GM12873 (cell line): ENCODE results near the gene MCEMP1.

Source experiments
- TF ChIP-seq, protein P1 (sequence below): IDR thresholded peaks from 2 replicates; pipeline ENCODE4 v1.5.1; 2012; ENCODE audit warnings: low read depth, mild to moderate bottlenecking, moderate library complexity, low read length, control low read depth; ENCODE audit not compliant: insufficient read depth; ENCODE audit errors: missing control alignments

MCEMP1 gene

DNA sequence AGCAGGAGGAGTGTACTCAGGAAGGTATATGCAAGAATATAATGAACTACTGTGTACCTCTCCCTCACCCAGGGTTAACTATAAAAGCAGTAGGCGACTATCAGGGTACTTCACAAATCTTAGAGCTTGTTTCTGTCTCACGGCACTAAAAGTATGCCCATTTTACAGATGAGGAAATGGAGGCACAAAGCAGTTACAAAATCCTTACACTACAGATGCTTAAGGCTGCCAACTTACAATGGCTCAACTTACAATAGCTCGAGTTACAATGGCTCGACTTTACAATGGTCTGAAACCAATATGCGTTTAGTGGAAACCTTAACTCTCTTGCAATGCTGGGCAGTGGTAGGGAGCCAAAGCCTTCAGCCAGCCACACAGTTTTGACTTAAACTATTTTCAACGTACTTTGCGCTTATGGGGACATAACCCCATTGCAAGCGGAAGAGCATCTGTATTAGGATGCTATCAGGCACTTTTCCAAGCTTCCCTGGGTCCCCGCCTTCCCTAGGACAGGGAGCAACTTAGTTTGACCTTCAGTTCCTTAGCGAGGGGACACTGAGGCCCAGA is 20.9 kb downstream of the MCEMP1 start:
- TF ChIP-seq, protein P1, sequence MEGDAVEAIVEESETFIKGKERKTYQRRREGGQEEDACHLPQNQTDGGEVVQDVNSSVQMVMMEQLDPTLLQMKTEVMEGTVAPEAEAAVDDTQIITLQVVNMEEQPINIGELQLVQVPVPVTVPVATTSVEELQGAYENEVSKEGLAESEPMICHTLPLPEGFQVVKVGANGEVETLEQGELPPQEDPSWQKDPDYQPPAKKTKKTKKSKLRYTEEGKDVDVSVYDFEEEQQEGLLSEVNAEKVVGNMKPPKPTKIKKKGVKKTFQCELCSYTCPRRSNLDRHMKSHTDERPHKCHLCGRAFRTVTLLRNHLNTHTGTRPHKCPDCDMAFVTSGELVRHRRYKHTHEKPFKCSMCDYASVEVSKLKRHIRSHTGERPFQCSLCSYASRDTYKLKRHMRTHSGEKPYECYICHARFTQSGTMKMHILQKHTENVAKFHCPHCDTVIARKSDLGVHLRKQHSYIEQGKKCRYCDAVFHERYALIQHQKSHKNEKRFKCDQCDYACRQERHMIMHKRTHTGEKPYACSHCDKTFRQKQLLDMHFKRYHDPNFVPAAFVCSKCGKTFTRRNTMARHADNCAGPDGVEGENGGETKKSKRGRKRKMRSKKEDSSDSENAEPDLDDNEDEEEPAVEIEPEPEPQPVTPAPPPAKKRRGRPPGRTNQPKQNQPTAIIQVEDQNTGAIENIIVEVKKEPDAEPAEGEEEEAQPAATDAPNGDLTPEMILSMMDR: no peak

DNA sequence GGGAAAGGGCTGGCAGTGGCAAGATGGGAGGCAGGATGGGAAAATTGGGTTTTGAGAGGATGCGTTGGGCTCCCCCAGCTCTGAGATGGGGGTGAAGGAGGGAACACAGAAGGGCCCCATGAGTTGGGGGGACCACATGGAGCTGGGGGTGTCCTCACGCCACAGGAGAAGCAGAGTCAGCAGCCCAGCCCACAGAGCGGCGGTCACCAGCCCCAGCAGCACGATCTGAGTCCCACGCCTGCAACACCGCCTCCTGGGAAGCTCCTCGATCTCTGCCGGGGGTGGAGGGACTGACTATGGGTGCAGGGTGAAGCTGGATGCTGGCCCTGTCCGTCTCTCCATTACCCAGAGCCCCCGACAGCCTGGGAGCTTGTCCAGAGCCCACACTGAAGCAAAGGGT is 21.7 kb downstream of the MCEMP1 start:
- TF ChIP-seq, protein P1: no peak

DNA sequence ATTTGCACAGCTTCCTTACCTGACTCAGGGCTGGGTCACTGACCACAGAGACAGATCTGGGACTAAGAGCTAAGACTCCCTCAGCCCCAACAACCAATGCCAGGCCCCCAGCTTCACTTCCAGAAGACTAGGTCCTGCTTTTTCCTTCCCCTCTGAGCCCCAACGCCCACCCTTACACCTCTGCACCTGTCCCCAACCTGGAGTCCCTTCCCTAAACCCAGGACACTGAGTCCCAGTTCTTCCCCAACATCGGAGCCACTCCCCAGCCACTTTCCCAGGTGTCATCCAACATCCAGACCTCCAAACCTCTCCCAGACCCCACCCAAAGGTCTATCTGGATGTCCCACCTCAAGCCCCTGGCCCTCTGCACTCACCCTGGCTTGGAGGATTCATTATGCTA is 22.1 kb downstream of the MCEMP1 start:
- TF ChIP-seq, protein P1: no peak

DNA sequence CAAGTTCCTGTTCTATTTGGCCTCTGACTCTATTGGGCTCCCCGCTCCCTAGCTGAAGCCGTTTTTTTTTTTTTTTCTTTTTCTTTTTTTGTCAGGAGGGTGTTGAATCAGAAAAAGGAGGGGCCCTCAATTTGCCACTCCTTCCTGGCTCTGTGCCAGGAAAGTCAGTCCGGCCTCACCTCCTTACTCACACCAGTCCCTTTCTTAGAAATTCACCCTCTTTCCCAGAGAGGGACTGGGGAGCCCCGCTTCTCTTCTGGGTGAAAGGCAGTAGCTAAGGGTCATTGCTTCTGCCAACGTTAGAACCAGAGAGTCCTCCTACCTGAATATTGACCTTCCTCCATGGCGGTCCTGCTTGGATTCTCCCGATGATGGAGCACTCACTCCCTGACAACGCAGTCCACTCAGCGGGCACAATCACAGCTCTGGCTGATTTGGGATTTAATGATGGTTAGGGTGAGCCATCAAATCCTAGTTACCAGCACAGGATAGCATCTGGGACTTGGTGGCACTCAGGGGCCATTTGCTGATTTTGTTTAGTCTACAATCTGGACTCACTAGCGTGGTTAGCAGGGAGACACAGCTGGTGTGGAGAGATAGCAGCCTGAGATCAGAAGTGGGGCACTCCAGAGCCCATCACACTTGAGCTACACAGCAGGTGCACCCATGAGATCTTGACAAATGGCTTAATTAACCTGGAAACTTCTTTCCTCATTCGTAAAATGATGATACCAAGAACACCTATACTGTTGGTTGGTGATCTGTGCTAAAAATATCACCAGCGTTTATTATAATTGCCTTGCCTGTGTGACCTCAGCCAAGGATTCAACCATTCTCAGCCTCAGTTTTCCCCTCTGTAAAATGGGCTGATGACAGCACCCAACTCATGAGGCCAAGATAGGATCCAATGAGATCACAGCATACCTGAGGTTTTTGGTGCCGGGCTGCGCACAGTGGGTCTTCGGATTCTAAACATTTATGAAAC is 22.8 kb downstream of the MCEMP1 start:
- TF ChIP-seq, protein P1: no peak

DNA sequence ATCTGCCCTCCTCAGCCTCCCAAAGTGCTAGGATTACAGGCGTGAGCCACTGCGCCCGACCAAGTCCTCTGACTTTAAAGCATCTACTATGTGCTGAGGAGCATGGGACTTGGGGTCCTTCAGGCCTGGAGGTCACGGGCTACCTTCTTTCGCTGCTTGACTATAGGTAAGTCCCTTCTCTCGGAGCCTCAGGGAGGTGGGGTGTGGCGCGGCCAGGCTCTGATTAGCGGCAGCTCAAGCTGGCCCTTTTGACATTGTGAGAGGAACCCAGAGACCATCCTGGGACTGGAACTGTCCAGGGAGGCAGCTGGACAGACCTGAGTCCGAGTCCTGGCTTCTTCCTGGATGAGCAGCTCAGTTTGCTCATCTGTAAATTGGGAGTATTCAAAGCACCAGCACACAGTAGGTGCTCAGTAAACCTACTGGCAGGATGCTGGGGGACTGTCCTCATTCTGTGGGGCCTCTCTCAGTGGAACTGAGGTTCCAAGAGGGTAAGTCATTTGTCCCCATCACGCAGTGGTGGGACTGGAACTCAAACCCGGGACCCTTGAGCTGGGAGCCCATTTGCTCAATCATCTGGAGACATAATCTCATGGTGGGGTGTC is 24.3 kb downstream of the MCEMP1 start:
- TF ChIP-seq, protein P1: no peak

DNA sequence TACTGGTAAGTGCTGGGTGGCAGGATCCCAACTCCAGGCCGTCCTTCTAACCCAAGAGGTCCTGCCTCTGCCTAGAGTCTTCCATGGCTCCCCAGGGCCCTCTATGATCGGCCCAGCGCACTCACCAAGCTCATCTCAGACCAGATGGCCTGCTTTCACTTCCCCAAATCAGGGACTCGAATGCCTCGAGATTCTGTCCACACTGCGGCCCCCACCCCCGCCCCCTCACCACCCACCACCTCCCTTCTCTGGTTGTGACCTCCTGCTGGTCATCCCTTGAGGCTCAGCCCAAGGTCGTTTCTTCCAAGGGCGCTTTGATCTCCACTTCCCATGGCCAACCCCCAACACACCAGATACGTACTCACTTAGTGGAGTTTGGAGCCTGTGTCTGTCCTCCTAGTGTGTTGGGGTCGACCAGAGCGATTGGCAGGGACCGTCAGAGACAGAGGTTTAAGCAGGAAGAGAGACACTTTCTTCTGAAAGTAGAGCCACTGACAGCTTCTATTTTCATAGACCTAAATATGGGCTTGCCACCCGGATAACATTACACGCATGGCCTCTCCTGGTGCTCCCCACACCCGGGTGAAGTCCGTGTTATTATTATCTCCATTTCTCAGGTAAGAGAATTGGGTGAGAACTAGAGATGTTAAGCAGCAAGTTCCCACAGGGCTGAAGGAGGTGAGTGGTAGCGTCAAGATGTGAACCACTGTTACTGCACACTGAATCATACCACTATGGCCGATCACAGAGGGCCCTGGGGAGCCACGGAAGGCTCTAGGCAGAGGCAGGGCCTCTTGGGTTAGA is 25.0 kb downstream of the MCEMP1 start, which contains the start of gene FCER2:
Gene FCER2 (minus strand): TSS at position 478 of the 804 bp plus-strand sequence. CDS start 2,371 bp downstream, outside the sequence.
- TF ChIP-seq, protein P1: peak; percentile 3
